Measurements from ENCODE around the gene TMEM225B.
"Not testable (repeated sequence)": the region's sequence is repeated elsewhere in the genome, so short reads cannot be mapped to it uniquely, and the experiment has no call there.

TMEM225B gene, protein sequence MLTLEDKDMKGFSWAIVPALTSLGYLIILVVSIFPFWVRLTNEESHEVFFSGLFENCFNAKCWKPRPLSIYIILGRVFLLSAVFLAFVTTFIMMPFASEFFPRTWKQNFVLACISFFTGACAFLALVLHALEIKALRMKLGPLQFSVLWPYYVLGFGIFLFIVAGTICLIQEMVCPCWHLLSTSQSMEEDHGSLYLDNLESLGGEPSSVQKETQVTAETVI

DNA sequence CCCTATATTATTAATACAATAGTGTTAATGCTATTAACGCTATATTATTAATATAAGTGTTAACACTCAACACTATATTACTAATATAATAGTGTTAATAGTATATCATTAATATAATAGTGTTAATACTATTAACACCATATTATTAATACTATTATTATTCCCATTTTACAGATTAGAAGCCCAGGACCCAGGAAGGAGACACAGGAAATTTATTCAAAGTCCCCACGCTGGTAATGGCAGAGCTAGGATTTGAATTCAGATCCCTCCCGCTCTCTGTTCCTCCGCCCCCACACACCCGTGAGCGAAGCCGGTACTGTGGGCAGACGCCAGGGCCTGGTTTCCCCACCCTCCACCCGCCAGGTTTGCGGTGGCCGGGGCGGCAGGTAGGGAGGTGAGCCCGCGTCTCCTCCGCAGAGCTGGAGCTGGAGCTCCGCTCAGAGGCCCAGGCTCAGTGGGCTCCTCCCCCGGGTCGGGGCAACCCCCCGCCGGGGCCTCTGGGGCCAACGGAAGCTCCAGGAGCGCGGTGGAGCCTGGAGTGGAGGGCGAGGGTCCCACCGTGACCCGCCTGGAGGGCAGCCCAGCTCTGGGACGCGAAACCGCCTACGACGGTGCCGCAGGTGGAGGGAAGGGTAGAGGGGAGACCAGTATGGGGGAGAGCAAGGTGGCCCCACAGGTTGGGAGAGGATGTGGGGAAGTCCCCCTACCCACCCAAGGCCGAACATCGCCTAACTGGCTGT lies at the start of gene TMEM225B:
Gene TMEM225B, plus strand, starts transcription at position 506 of the 740 bp plus-strand sequence. CDS start 6,122 bp downstream, outside the sequence.
- TF ChIP-seq, protein P1, sequence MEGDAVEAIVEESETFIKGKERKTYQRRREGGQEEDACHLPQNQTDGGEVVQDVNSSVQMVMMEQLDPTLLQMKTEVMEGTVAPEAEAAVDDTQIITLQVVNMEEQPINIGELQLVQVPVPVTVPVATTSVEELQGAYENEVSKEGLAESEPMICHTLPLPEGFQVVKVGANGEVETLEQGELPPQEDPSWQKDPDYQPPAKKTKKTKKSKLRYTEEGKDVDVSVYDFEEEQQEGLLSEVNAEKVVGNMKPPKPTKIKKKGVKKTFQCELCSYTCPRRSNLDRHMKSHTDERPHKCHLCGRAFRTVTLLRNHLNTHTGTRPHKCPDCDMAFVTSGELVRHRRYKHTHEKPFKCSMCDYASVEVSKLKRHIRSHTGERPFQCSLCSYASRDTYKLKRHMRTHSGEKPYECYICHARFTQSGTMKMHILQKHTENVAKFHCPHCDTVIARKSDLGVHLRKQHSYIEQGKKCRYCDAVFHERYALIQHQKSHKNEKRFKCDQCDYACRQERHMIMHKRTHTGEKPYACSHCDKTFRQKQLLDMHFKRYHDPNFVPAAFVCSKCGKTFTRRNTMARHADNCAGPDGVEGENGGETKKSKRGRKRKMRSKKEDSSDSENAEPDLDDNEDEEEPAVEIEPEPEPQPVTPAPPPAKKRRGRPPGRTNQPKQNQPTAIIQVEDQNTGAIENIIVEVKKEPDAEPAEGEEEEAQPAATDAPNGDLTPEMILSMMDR (IDR thresholded peaks at IDR 0.05; ENCODE audit: control insufficient read depth, extremely low read depth, insufficient read depth): no peak
- H3K4me3 ChIP-seq (ENCODE audit: low read depth, low read length): no peak within 1 kb of the TSS
- DNase-seq (ENCODE audit: low read depth): no peak

DNA sequence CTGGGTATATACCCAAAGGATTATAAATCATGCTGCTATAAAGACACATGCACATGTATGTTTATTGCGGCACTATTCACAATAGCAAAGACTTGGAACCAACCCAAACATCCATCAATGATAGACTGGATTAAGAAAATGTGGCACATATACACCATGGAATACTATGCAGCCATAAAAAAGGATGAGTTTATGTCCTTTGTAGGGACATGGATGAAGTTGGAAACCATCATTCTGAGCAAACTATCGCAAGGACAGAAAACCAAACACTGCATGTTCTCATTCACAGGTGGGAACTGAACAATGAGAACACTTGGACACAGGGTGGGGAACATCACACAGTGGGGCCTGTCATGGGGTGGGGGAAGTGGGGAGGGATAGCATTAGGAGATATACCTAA lies 48.5 kb upstream of the TMEM225B start:
- H3K4me3 ChIP-seq (ENCODE audit: low read depth, low read length); DNase-seq (ENCODE audit: low read depth): not testable (repeated sequence)

DNA sequence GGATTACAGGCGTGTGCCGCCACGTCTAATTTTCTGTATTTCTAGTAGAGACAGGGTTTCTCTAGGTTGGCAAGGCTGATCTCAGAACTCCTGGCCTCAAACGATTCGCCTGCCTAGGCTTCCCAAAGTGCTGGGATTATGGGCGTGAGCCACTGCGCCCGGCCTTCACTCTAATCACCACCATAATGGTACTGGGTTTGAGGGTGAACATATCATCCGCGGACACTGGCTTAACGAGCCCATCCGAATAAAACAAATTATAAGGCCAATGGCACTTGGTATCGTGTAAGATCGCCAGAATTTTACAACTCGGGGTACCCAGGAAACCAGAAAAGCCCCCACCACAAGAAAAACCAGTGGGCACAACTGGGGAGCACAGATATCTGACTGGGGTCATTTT lies 46.7 kb upstream of the TMEM225B start:
- H3K4me3 ChIP-seq (ENCODE audit: low read depth, low read length): peak overlapping the region; percentile 66
- no peak for DNase-seq (ENCODE audit: low read depth)
- TF ChIP-seq, protein P1 (IDR thresholded peaks at IDR 0.05; ENCODE audit: control insufficient read depth, extremely low read depth, insufficient read depth): no peak

DNA sequence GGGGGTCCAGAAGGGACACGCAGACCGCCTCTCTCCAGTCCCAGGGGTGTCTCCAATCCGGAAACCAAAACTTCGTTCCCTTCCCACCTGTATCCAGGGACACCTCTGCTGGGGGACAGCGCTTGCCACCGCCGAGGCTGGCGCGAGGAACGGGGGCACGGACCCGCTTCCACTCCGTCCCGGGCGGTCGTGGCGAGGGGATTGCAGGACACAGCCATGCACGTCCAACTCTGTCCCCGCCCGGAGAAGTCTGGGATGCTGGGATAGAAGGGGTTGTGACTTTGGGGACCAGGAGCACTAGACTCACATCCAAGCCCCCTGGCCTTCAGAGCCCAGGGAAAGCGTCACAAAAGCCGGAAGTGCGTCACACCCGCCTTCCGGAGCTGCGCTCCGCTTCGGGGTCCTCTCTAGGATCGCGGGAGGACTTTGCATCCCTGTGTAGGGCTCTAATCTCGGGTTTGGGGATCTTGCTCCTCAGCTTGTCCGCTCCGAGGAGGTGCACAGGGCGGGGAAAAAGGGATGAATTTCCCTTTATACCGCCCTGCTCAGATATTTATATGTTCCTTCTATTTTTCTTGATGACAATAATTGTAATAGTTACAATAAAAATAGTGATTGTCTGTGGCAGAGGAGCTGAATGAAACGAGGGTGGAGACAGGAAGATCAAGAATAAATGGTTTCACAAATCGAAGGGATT lies 46.2 kb upstream of the TMEM225B start, which contains the start of gene FAM200A:
Gene FAM200A, minus strand, starts transcription at position 348 of the 697 bp plus-strand sequence. CDS start 3,707 bp downstream, outside the sequence.
- TF ChIP-seq, protein P1 (IDR thresholded peaks at IDR 0.05; ENCODE audit: control insufficient read depth, extremely low read depth, insufficient read depth): no peak
- H3K4me3 ChIP-seq (ENCODE audit: low read depth, low read length): peak within 1 kb of the TSS; percentile 66
- DNase-seq (ENCODE audit: low read depth): peak; percentile 65

DNA sequence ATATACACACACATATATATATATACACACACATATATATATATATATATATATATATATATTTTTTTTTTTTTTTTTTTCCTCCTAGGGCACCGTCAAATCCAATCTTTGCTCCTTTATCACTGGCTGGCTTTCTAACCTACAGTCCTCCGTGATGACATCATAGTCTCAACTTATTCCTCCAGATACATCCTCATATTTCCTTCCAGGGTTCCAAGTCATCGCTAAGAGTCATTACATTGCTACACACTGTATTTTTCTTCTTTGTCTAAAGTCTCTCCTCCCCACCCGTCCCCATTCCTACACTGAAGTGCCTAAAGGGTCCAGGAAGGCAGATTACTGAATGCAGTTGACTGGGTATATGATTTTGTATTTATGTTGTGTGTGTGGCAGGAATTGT lies 45.0 kb upstream of the TMEM225B start:
- no peak overlapping the region for H3K4me3 ChIP-seq (ENCODE audit: low read depth, low read length)
- DNase-seq (ENCODE audit: low read depth): no peak
- TF ChIP-seq, protein P1 (IDR thresholded peaks at IDR 0.05; ENCODE audit: control insufficient read depth, extremely low read depth, insufficient read depth): no peak

DNA sequence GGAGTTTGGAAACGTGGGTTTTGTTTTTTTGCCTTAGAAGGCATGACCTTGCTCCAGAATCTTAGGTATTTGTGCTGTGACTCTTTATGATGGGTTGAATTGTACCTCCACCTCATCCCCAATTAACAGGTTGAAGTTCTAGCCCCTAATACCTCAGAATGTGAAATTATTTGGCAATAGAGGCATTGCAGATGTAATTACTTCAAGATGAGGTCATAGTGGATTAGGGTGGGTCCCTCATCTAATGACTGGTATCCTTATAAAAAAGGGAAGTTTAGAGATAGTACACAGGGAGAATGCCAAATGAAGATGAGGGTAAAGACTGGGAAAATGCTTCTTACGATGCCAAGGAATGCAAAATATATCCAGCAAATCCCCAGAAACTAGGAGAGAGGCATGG lies 43.1 kb upstream of the TMEM225B start:
- no peak overlapping the region for H3K4me3 ChIP-seq (ENCODE audit: low read depth, low read length)
- DNase-seq (ENCODE audit: low read depth): no peak
- TF ChIP-seq, protein P1 (IDR thresholded peaks at IDR 0.05; ENCODE audit: control insufficient read depth, extremely low read depth, insufficient read depth): no peak

DNA sequence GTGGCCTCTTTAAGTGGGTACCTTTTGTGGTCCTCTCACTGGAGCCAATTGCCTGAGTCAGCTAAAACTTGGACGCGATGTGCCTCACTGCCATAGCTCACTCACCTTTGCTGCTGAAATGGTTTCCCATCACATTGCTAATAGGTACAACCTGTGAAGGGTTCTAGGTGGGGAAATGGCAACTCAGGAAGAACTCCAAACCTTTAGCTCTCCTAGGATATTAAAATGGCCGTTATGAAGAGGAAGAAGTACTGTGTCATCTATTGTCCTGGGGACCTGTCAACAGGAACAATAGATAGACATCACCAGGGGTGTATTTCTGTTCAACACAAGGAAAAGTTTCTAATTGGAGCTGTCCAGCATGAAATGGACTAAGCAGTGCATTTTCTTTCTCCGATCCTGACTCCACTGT lies 40.9 kb upstream of the TMEM225B start:
- DNase-seq (ENCODE audit: low read depth): no peak
- H3K4me3 ChIP-seq (ENCODE audit: low read depth, low read length): no peak overlapping the region
- TF ChIP-seq, protein P1 (IDR thresholded peaks at IDR 0.05; ENCODE audit: control insufficient read depth, extremely low read depth, insufficient read depth): no peak

Data from LNCaP clone FGC (cell line).